DOHH2 (cell line): ENCODE data around the gene GLCE.

Experiments
- EZH2phosphoT487 ChIP-seq: fragments of 200-600 bp; sonication (generic); IDR thresholded peaks from 2 replicates; pipeline ENCODE4 v1.6.1; 2017; ENCODE audit warnings: borderline replicate concordance, mild to moderate bottlenecking, antibody characterized with exemption, low read length, moderate library complexity, mixed read lengths
- TF ChIP-seq, protein P1 (sequence below): fragments of 200-600 bp; sonication (generic); IDR thresholded peaks from one replicate; pipeline ENCODE4 v1.5.1; 2014; ENCODE audit warnings: antibody characterized with exemption, mild to moderate bottlenecking, low read depth, low read length; ENCODE audit not compliant: poor library complexity, severe bottlenecking

- TF ChIP-seq, protein P1, sequence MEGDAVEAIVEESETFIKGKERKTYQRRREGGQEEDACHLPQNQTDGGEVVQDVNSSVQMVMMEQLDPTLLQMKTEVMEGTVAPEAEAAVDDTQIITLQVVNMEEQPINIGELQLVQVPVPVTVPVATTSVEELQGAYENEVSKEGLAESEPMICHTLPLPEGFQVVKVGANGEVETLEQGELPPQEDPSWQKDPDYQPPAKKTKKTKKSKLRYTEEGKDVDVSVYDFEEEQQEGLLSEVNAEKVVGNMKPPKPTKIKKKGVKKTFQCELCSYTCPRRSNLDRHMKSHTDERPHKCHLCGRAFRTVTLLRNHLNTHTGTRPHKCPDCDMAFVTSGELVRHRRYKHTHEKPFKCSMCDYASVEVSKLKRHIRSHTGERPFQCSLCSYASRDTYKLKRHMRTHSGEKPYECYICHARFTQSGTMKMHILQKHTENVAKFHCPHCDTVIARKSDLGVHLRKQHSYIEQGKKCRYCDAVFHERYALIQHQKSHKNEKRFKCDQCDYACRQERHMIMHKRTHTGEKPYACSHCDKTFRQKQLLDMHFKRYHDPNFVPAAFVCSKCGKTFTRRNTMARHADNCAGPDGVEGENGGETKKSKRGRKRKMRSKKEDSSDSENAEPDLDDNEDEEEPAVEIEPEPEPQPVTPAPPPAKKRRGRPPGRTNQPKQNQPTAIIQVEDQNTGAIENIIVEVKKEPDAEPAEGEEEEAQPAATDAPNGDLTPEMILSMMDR, result no peak
- TF ChIP-seq EZH2phosphoT487, result no peak
Observed at GRCh38 chr15:69289342-69290146, 129.1 kb downstream of the GLCE start.
